ENCODE measurements around the gene MPPED2. TPM values are rescaled to one million over a fixed set of nuclear protein-coding genes. Genes with fewer than 3 reads are reported as not detected.

The MPPED2 gene
- total RNA-seq, 1 donor from 2014 or later = 179 TPM

- Mint-ChIP-seq H3K27me3 (ENCODE audit: low read depth) (no peaks in the 10 kb centered on the region), H3K9me3 (no peaks in the 10 kb centered on the region), H3K36me3 (peaks cover 16% of the 10 kb centered on the region), H3K4me1 (peaks cover 50% of the 10 kb centered on the region), H3K27ac (peak overlapping the region; percentile 91), H3K4me3 (peak overlapping the region; percentile 69)
- no peak for TF ChIP-seq CTCF (IDR thresholded peaks at IDR 0.05; ENCODE audit: unreplicated experiment)
- DNase-seq (ENCODE audit: low spot score in 2 of 2, unreplicated experiment in 2 of 2) = peak in 1 of 2 experiments; percentile 51
Observed at GRCh38 chr11:30583476-30584280, 2.5 kb downstream of the MPPED2 start.

GRCh38 chr11:30582726-30583125 is 3.4 kb downstream of the MPPED2 start:
- Mint-ChIP-seq H3K4me3 (peak overlapping the region; percentile 69), H3K36me3 (peaks cover 24% of the 10 kb centered on the region), H3K9me3 (no peaks in the 10 kb centered on the region), H3K27me3 (ENCODE audit: low read depth) (no peaks in the 10 kb centered on the region), H3K4me1 (peaks cover 44% of the 10 kb centered on the region), H3K27ac (peak overlapping the region; percentile 91)
- DNase-seq (ENCODE audit: low spot score in 2 of 2, unreplicated experiment in 2 of 2) = no peak
- no peak for TF ChIP-seq CTCF (IDR thresholded peaks at IDR 0.05; ENCODE audit: unreplicated experiment)

GRCh38 chr11:30581675-30582074 is 4.5 kb downstream of the MPPED2 start:
- Mint-ChIP-seq H3K27me3 (ENCODE audit: low read depth) (no peaks in the 10 kb centered on the region), H3K4me1 (peaks cover 35% of the 10 kb centered on the region), H3K9me3 (no peaks in the 10 kb centered on the region), H3K4me3 (peak overlapping the region; percentile 69), H3K36me3 (peaks cover 32% of the 10 kb centered on the region), H3K27ac (peak overlapping the region; percentile 7)
- DNase-seq (ENCODE audit: low spot score in 2 of 2, unreplicated experiment in 2 of 2) = no peak
- no peak for TF ChIP-seq CTCF (IDR thresholded peaks at IDR 0.05; ENCODE audit: unreplicated experiment)

GRCh38 chr11:30580573-30580972 is 5.6 kb downstream of the MPPED2 start:
- no peak for TF ChIP-seq CTCF (IDR thresholded peaks at IDR 0.05; ENCODE audit: unreplicated experiment)
- no peak for DNase-seq (ENCODE audit: low spot score in 2 of 2, unreplicated experiment in 2 of 2)
- peaks cover 39% of the 10 kb centered on the region for H3K4me1 Mint-ChIP-seq
- no peaks in the 10 kb centered on the region for H3K9me3 Mint-ChIP-seq
- H3K36me3 Mint-ChIP-seq = peaks cover 36% of the 10 kb centered on the region
- H3K27ac Mint-ChIP-seq = peak overlapping the region; percentile 51
- H3K4me3 Mint-ChIP-seq = no peak overlapping the region
- H3K27me3 Mint-ChIP-seq (ENCODE audit: low read depth) = no peaks in the 10 kb centered on the region

- Mint-ChIP-seq H3K4me3 (no peak overlapping the region), H3K27ac (peak overlapping the region; percentile 17), H3K9me3 (no peaks in the 10 kb centered on the region), H3K27me3 (ENCODE audit: low read depth) (no peaks in the 10 kb centered on the region), H3K4me1 (peaks cover 42% of the 10 kb centered on the region), H3K36me3 (peaks cover 44% of the 10 kb centered on the region)
- no peak for DNase-seq (ENCODE audit: low spot score in 2 of 2, unreplicated experiment in 2 of 2)
- TF ChIP-seq CTCF (IDR thresholded peaks at IDR 0.05; ENCODE audit: unreplicated experiment) = no peak
Observed at GRCh38 chr11:30579415-30580175, 6.6 kb downstream of the MPPED2 start.

Data from mesothelial cell of epicardium (in vitro differentiated cells).